IgD-negative memory B cell (primary cell): ENCODE results near the gene SMG1. TPM values are rescaled to one million over a fixed set of nuclear protein-coding genes. Genes with fewer than 3 reads are reported as not detected.
"Not testable (repeated sequence)": the region's sequence is repeated elsewhere in the genome, so short reads cannot be mapped to it uniquely, and the experiment has no call there.

Experiments
- H3K27ac Mint-ChIP-seq, 3 donors: one replicate each; pipeline ENCODE4 v1.8.0; 2020 to 2022; ENCODE audit warnings: mild to moderate bottlenecking in 3 of 3, mixed read lengths in 3 of 3, moderate library complexity in 1 of 3
- H3K27me3 Mint-ChIP-seq: one replicate; pipeline ENCODE4 v1.8.0; 2021; ENCODE audit warnings: mixed read lengths
- H3K36me3 Mint-ChIP-seq: one replicate; pipeline ENCODE4 v1.8.0; 2020; ENCODE audit warnings: mild to moderate bottlenecking, mixed read lengths
- H3K4me1 Mint-ChIP-seq, 3 donors: one replicate each; pipeline ENCODE4 v1.8.0; 2020 to 2022; ENCODE audit warnings: mixed read lengths in 3 of 3, mild to moderate bottlenecking in 1 of 3
- H3K4me3 Mint-ChIP-seq, 4 donors: one replicate each; pipeline ENCODE4 v1.8.0; 2020 to 2022; ENCODE audit warnings: mild to moderate bottlenecking in 4 of 4, mixed read lengths in 4 of 4, moderate library complexity in 3 of 4
- H3K9me3 Mint-ChIP-seq, 3 donors: one replicate each; pipeline ENCODE4 v1.8.0; 2020 to 2021; ENCODE audit warnings: mixed read lengths in 3 of 3, mild to moderate bottlenecking in 1 of 3
- polyA plus RNA-seq: library from polyadenylated mRNA; unstranded; fragments of 300-500 nt; fragmentation: Illumina TruSeq; gene quantifications from one replicate; pipeline ENCODE4 v1.2.3, GENCODE V29; 2021

SMG1 gene
- 17.2 TPM for polyA plus RNA-seq

DNA sequence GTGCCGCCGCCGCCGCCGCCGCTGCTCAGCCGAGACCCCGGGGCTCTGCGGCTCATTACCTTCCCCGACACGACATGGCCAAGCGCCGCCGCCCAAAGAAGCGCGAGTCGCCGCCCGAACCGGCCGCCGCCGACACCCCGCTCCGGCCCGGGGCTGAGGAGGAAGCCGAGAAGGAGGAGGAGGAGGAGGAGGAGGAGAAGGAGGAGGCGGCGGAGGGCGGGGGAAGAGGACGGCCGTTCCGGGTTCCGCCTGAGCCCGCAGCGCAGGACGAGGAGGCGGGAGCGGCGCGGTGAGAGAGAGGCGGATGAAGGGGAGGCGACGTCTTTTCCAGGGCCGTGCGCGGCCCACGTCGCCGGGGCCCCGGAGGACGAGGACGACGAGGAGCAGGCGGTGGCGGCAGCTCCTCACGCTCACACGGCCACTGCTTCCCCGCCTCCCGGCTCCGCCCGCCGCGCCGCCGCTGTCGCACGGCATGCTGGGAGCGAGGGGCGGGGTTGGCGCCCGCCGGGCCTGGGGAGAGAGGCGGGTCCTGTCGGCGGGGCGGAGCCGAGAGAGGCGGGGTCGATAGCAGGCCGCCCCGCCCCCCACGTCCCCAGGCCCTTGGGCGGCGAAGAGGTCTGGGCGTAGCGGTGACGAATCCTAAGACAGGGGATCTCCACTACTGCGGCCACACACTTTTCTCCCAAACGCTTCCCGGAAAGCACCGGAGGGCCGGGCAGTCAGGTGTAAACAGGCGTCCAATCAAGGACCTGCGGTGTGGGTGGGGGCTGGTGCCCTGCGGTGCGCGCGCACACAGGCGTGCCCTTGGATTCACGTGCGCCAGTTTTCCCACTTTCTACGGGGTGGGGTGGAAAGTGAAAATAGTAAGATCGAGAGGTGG is at the start of gene SMG1:
SMG1 (minus strand) TSS at position 423 of the 880 bp plus-strand sequence; CDS start at position 56, 367 bp downstream.
- H3K36me3 Mint-ChIP-seq, H3K9me3 Mint-ChIP-seq, H3K27me3 Mint-ChIP-seq: not testable (repeated sequence)
- peak within 1 kb of the TSS; percentile 89 to 98 (median 94) for H3K4me3 Mint-ChIP-seq
- H3K4me1 Mint-ChIP-seq: peaks cover 20 to 26% (median 24%) of the 10 kb centered on the region in 3 donors
- H3K27ac Mint-ChIP-seq: peak within 1 kb of the TSS; percentile 97 to 98 (median 98)

DNA sequence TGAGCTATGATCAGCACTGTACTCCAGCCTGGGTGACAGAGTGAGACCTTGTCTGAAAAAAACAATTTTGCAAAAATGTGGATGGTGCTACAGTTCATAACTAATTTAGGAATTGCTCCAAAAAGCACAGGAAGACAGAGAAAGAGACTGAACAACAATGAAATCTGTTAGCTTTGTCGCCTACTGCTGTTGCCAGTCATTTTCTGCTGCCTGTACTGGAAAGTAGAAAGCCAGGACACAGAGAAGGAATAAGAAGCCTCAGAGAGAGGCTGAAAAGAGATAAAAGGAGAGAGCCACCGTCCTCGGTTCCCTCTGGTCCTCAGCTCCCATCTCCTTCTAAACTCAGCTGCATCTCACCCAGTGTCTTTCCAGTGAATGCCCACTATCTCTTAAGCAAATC is 48.9 kb upstream of the SMG1 start:
- H3K27ac Mint-ChIP-seq: no peak overlapping the region
- peaks cover 0 to 5% (median 1%) of the 10 kb centered on the region in 3 donors for H3K9me3 Mint-ChIP-seq
- H3K4me1 Mint-ChIP-seq: no peaks in the 10 kb centered on the region
- H3K27me3 Mint-ChIP-seq: peaks cover 15% of the 10 kb centered on the region
- H3K36me3 Mint-ChIP-seq: peaks cover 2% of the 10 kb centered on the region
- H3K4me3 Mint-ChIP-seq: peak overlapping the region in 1 of 4 donors; percentile 1

DNA sequence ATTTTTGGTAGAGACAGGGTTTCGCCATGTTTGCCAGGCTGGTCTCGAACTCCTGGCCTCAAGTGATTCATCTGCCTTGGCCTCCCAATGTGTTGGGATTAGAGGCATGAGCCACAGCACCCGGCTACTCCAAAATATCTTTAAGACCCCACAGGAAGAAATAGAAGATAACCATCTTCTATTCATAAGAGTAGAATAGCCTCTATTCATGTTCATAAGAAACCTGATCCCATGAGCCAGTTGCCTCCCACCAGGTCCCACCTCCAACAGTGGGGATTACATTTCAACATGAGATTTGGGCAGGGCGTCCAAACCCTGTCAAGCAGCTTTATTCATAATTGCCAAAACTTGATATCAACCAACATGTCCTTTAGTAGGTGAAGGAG is 43.6 kb upstream of the SMG1 start:
- no peaks in the 10 kb centered on the region for H3K9me3 Mint-ChIP-seq
- H3K27me3 Mint-ChIP-seq: peaks cover 3% of the 10 kb centered on the region
- peaks cover 2% of the 10 kb centered on the region for H3K36me3 Mint-ChIP-seq
- no peak overlapping the region for H3K4me3 Mint-ChIP-seq
- H3K27ac Mint-ChIP-seq: no peak overlapping the region
- peaks cover 0 to 3% (median 3%) of the 10 kb centered on the region in 3 donors for H3K4me1 Mint-ChIP-seq

DNA sequence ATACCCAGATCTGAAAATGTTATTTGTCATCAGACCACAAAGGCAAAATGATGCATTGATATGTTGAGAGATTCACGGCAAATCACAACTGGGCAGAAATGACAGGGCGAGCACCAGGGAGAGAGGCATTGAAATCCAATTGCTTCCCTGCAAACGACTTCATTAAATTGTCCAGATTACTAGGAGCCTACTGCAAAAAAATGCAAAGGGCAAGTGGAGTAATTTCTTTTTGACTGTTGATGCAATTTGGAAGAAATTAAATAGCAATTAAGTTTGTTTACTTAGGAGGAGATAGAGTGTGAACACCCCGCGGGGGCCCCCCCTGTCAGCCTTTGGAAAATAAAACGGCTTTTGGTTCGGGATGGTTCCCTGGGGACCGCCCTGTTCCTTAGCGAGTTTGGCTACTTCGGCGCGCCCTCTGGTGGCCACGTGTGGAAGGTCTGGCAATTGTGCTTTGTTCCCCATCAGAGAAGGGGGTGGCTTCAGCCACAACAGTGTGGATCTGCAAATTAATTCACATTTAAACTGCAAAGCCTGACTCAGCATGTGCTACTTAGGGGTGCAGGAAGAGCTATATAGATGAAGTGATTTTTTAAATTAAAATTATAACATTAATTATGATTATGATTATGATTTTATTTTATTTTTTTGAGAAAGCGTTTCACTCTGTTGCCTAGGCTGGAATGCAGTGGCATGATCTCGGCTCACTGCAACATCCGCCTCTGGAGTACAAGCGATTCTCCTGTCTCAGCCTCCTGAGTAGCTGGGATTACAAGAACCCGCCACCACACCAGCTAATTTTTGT is 43.0 kb upstream of the SMG1 start:
- Mint-ChIP-seq H3K9me3 (no peaks in the 10 kb centered on the region), H3K27me3 (peaks cover 3% of the 10 kb centered on the region), H3K4me3 (peak overlapping the region in 3 of 4 donors; percentile 38 to 68 (median 56)), H3K36me3 (peaks cover 2% of the 10 kb centered on the region), H3K4me1 (peaks cover 0 to 3% (median 3%) of the 10 kb centered on the region in 3 donors), H3K27ac (no peak overlapping the region)

DNA sequence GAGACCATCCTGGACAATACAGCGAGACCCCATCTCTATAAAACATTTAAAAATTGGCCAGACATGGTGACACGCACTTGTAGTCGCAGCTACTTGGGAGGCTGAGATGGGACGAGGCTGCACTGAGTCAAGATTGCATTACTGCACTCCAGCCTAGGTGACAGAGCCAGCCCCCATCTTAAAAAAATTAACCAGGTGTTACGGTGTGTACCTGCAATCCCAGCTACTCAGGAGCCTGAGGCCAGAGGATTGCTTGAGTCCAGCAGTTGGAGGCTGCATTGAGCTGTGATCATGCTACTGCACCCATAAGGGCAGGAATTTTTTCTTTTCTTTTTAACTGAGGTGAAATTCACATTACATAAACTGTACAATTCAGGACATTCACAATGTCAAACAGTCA is 40.6 kb upstream of the SMG1 start:
- Mint-ChIP-seq H3K27me3 (peaks cover 2% of the 10 kb centered on the region), H3K27ac (no peak overlapping the region), H3K36me3 (peaks cover 2% of the 10 kb centered on the region), H3K4me3 (no peak overlapping the region), H3K9me3 (no peaks in the 10 kb centered on the region), H3K4me1 (peaks cover 0 to 3% (median 3%) of the 10 kb centered on the region in 3 donors)

DNA sequence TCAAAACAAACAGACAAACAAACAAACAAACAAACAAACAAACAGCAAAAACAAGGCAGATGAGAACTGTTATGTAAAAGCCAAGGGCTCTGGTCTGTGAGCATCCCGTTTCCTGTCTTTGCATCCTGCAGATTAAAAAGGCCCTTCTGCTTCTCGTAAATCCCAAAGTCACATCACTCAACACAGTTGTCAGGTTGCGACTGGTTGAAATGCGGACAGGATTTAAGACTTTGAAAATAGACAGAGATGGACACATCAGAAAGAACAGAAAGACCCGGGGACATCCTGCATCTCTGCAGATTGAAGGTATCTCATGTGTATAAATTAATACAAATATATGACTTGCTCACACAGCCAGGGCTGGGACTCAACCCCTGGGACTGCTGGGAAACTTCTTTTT is 39.3 kb upstream of the SMG1 start:
- peaks cover 2% of the 10 kb centered on the region for H3K27me3 Mint-ChIP-seq
- no peak overlapping the region for H3K4me3 Mint-ChIP-seq
- H3K9me3 Mint-ChIP-seq: no peaks in the 10 kb centered on the region
- no peak overlapping the region for H3K27ac Mint-ChIP-seq
- no peaks in the 10 kb centered on the region for H3K36me3 Mint-ChIP-seq
- peaks cover 0 to 3% (median 3%) of the 10 kb centered on the region in 3 donors for H3K4me1 Mint-ChIP-seq

DNA sequence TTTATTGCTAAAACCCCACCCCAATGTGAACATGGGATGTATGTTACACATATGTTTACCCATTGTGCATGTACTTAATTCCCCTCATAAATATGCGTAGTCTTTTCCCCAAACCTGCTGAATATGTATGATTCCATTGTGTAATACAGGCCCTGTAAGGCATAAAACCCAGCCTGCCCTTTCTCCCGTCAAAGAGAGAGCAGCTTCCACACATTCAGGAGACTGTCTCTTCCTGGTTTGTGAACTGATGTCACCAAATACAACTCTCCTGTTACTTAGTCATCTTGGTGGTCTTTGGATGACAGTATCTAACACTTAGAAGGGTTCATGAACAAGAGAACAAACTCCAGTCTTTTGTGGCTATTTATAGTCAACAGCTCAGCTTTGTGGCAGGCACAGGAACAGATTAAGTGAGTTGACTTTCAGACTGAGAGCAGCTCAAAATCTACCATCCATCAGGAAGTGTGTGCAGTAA is 32.9 kb upstream of the SMG1 start:
- Mint-ChIP-seq H3K9me3 (no peaks in the 10 kb centered on the region), H3K27ac (no peak overlapping the region), H3K4me1 (peaks cover 0 to 9% (median 4%) of the 10 kb centered on the region in 3 donors), H3K27me3 (peaks cover 3% of the 10 kb centered on the region), H3K4me3 (no peak overlapping the region), H3K36me3 (no peaks in the 10 kb centered on the region)

DNA sequence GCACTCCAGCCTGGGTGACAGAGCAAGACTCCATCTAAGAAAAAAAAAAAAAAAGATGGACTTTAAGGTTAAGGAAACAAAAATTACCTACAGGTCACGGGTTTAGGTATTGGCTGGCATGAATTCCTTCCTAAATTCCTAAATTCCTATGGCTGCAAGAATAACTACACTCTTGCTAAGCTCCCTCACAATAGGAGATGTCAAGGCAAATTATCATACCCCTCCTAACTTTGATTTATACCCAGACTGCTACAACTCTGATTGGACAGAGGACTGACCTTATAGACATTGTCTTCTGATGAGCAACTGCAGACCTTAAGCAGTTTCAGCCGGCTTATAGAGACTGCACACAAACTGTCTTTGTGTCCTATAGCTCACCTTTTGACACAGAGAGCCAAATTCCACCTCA is 32.4 kb upstream of the SMG1 start:
- no peaks in the 10 kb centered on the region for H3K9me3 Mint-ChIP-seq
- H3K4me1 Mint-ChIP-seq: peaks cover 0 to 9% (median 4%) of the 10 kb centered on the region in 3 donors
- no peak overlapping the region for H3K4me3 Mint-ChIP-seq
- no peaks in the 10 kb centered on the region for H3K36me3 Mint-ChIP-seq
- H3K27ac Mint-ChIP-seq: no peak overlapping the region
- peaks cover 3% of the 10 kb centered on the region for H3K27me3 Mint-ChIP-seq

DNA sequence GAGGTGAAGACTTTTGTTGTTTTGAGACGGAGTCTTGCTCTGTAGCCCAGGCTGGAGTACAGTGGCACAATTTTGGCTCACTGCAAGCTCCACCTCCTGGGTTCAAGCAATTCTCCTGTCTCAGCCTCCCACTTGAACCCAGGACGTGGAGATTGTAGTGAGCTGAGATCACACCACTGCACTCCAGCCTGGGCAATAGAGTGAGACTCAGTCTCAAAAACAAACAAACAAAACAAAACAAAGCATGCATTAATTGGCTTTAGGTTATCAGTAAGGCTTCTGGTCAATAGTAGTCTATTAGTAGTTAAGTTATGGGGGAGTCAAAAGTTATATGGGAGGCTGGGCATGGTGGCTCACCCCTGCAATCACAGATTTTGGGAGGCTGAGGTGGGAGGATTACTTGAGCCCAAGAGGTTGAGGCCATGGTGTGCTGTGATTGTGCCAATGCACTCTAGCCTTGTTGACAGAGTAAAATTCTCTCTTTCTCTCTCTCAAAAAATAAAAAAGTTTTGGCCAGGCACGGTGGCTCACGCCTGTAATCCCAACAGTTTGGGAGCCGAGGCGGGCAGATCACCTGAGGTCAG is 30.5 kb upstream of the SMG1 start:
- peak overlapping the region in 2 of 4 donors; percentile 78 to 89 for H3K4me3 Mint-ChIP-seq
- H3K27me3 Mint-ChIP-seq, H3K36me3 Mint-ChIP-seq, H3K9me3 Mint-ChIP-seq, H3K27ac Mint-ChIP-seq, H3K4me1 Mint-ChIP-seq: not testable (repeated sequence)

DNA sequence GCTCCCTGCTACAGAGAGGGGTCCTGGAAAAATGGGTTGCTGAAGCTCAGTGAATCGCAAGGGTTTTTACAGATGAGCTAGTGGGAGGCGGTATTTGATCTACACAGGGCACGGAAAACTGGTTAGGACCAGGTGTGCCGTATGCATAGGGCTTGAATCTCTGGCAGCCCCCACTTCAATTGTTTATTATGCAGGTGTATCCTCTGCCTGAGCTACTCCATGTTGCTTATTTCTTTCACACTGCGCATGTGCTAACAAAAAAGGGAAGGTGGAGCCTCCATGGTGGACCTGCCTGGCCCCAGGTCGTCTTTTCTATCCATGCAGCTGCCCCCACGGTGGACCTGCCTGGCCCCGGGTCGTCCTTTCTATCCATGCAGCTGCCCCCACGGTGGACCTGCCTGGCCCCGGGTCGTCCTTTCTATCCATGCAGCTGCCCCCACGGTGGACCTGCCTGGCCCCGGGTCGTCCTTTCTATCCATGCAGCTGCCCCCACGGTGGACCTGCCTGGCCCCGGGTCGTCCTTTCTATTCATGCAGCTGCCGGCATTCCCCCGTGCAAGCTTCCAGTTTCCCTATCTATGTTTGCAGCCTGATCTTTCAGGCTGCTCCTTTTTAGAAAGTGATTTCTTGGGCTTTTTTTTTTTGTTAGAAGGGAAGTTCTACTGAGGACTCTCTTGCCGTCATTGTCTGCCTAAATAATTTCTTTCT is 29.8 kb upstream of the SMG1 start:
- H3K9me3 Mint-ChIP-seq, H3K27me3 Mint-ChIP-seq, H3K36me3 Mint-ChIP-seq, H3K4me1 Mint-ChIP-seq: not testable (repeated sequence)
- Mint-ChIP-seq H3K27ac (peak overlapping the region in 1 of 3 donors; percentile 33), H3K4me3 (peak overlapping the region in 3 of 4 donors; percentile 44 to 89 (median 78))

DNA sequence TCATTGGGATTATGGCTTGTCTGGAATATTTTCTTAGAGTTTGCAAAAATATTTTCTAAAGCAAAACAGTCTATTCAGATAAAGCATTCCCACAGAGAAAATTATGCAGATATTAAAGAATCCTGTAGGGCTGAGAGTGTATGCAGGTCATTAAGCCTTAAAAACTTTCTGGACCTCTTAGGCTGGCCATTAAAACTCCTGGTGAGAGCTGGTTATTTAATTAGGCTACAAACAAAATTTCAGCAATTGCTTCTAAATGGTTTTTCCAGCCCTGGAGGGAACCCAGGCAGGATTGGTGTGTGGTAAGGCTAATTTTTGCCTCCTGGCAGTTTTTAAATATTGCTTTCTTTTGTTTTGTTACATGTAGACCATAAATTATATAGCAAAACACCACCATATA is 27.3 kb upstream of the SMG1 start:
- Mint-ChIP-seq H3K27me3 (peaks cover 1% of the 10 kb centered on the region), H3K4me3 (no peak overlapping the region), H3K27ac (no peak overlapping the region), H3K9me3 (no peaks in the 10 kb centered on the region), H3K4me1 (peaks cover 0 to 9% (median 4%) of the 10 kb centered on the region in 3 donors), H3K36me3 (no peaks in the 10 kb centered on the region)

DNA sequence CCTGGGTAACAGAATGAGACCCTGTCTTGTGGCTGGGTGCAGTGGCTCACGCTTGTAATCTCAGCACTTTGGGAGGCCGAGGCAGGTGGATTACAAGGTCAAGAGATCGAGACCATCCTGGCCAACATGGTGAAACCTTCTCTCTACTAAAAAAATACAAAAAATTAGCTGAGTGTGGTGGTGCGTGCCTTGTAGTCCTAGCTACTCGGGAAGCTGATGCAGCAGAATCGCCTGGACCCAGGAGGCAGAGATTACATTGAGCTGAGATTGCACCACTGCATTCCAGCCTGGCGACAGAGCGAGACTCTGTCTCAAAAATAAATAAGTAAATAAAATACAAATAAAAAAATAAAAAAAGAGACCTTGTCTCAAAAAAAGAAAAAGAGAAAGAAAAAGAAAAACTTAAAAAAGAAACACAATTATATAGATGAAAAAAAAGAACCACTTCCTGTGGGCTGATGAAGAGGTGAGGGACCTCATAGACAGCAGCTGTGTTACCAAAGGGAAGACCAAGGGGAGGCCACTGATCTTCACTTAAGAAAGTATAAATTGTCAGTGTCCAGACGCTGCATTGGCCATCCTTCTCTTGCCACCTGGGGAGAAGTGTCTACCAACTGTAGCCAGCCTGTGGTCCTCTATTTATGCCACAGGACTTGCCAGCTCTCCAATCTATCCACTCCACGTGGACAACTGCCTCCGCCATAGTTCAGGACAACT is 24.4 kb upstream of the SMG1 start:
- peaks cover 5 to 10% (median 6%) of the 10 kb centered on the region in 3 donors for H3K4me1 Mint-ChIP-seq
- no peaks in the 10 kb centered on the region for H3K36me3 Mint-ChIP-seq

DNA sequence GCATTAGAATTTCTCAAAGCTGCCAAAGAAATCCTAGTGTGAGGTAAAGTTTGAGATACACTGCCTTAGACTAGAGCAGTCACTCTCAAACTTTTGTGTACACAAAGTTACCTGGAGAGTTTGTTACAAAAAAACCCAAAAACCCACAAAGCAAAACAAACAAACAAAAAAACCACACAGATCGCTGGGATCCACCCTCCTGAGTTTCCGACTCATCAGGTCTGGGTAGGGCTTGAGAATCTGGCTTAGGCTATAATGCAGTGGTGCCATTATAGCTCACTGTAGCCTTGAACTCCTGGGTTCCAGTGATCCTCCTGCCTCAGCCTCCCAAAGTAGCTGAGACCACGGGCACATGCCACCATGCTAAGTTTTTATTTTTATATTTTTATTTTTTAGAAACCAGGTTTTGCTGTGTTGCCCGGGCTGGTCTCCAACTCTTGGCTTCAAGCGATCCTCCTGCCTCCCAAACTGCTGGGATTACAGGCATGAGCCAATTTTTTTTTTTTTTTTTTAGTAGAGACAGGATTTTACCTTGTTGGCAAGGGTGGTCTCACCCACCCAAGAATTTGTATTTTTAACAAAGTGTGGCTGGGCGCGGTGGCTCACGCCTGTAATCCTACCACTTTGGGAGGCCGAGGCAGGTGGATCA is 22.3 kb upstream of the SMG1 start:
- H3K36me3 Mint-ChIP-seq: no peaks in the 10 kb centered on the region
- H3K9me3 Mint-ChIP-seq: no peaks in the 10 kb centered on the region
- no peak overlapping the region for H3K4me3 Mint-ChIP-seq
- H3K4me1 Mint-ChIP-seq: peaks cover 4 to 10% (median 9%) of the 10 kb centered on the region in 3 donors
- no peak overlapping the region for H3K27ac Mint-ChIP-seq
- H3K27me3 Mint-ChIP-seq: no peaks in the 10 kb centered on the region

More for the DNA sequence above, 24.4 kb upstream of the SMG1 start:
- Mint-ChIP-seq H3K27ac (peak overlapping the region in 1 of 3 donors; percentile 43), H3K9me3 (no peaks in the 10 kb centered on the region), H3K27me3 (no peaks in the 10 kb centered on the region), H3K4me3 (no peak overlapping the region)
